Stimulated activated CD8-positive, alpha-beta memory T cell treated with anti-CD3 and anti-CD28 coated beads, Interleukin-4, amount 100 ng/mL, for 48 hours (primary cell): ENCODE data around the gene HS3ST3B1.

Source experiments
- DNase-seq: peaks from one replicate; pipeline ENCODE4 v3.0.0-alpha.2; 2020

Gene HS3ST3B1

DNA sequence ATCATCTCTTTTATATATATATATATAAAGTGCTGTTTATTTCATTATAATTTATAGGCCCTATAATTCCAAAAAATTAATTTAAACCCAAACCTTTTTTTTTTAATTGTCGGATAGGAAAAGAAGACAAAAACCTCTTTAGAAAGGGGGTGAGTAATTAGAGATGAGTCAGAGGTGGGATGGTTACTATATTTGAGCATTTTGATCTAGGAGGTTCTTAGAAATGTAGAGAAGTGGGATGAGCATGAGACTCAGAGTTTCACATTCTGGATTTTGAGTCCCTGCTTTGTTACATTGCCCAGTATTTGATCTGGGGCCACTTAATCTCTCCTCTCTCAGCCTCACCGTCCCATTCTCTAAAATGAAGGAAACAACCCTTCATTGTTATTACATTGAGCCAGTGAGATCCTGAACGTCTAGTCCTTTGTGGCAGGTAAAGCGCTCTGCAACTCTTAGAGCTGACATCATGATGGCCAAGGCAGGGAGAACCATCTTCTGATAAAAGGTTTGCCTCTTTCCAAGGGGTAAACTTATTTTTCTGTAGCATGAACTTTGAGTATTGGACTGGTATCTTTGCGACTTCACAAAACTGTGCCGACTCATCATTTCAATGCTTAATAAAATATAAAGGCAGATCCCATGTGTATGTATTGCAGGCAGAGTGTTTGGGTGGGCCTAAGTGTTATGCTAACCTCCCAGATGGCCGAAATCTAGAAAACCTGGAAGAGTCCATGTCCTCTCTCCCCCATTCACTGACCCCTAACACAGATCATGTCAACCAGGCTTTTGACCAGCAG is 21.3 kb downstream of the HS3ST3B1 start:
- no peak for DNase-seq

DNA sequence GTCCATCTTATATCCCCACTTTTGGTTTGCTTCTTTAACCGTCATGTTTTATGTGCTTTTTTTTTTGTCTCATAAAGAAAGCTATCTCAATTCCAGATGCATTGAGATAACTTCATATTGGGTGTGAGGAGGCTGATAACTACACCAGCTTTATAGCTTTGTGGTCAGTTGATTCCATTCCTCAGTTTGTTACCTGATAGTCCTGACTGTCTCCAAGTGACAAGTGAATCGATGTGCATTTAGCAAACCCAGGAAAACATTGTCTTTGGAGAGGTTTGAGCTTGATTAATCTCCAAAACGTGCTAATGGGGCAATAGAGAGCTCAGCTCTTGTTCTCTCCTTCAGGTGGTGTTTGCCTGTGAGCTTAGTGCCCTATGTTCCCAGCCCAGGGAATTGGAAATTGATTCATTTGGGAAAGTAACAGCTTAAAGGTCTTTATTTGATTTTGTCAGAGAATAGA is 22.7 kb downstream of the HS3ST3B1 start:
- no peak for DNase-seq

DNA sequence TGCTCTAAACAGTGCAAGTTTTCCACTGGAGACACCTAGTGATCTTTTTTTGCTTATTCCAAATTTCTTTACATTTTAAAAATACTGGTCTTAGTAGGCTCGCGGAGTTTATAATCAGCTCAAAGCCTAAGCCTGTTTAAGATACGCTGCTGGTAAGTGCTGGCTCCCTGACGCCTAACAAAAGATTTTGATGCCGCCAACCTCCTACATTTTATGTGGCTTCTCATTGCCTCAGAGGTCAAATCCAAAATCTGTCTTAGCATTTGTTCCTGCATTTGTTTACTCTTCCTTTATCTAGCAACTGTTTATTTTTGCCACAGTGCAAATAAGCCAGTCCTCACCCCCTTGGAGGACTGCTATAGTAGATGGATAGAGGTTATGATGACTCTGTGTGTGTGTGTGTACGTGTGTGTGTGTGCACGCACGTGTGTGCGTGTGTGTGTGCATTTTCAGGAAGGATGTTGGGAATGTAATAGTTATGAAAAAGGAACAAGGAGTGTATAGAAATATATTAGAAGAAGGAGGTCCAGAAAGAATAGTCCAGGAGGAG is 24.8 kb downstream of the HS3ST3B1 start:
- no peak for DNase-seq

GRCh38 chr17:14329900-14330491 is 29.1 kb downstream of the HS3ST3B1 start:
- no peak for DNase-seq

- DNase-seq, result no peak
Measured at GRCh38 chr17:14330492-14330962, 29.6 kb downstream of the HS3ST3B1 start.

DNA sequence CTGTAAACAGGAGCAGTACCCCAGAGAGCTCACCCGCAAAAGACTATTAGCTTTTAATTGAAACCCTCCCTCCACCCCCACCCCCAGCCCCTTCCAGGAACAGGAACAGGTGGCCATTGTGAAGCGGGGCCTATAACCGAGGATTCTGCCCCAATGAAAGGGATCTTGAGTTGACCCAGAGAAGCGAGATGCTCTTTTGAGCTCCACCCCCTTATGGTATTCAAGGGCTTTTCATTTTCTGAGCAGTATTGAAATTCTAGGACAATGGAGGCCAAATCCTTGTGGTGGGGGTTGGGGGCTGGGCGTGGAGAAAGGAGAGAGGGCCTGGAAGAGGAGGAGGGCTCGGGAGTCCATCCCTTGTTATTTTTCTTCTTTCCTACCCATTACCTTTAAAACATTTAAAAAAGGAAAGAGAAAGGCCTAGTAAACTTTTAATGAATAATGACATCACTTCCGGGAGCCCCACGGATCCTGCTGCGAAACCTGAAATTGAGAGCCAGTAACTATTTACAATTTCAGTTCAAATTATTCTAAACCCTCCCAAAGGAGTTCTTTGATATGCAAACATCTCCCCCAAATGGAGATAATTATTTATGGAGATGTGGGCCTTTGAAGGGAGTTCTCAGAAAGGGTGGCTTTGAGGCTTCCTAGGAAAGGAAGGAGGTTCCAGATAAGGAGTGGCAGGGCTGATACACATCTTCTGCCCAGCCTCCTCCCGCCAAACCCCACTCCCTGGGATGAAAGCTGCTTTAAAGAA is 30.5 kb downstream of the HS3ST3B1 start:
- DNase-seq, result no peak

- DNase-seq, result no peak
Measured at GRCh38 chr17:14331982-14332298, 31.1 kb downstream of the HS3ST3B1 start.

GRCh38 chr17:14332331-14332730 is 31.4 kb downstream of the HS3ST3B1 start:
- DNase-seq, result no peak

DNA sequence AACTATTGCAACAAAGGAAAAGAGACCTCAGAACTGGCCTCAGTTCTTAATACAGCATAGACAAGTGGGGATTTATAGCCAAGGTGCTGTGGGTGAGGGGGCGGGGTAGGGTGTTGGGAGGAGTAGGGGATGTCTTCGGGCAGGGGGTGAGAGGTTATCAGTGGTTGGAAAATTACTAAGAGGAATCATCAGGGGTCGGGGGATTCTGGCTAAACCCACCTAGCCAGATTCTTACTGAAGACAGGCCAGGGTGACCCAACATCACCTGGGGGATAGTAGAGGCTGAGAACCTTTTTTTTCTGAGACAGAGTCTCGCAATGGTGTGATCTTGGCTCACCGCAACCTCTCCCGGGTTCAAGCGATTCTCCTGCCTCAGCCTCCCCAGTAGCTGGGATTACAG is 32.6 kb downstream of the HS3ST3B1 start:
- DNase-seq, result no peak

GRCh38 chr17:14334276-14334840 is 33.5 kb downstream of the HS3ST3B1 start:
- DNase-seq, result no peak

GRCh38 chr17:14334919-14335318 is 34.0 kb downstream of the HS3ST3B1 start:
- DNase-seq, result no peak

- no peak for DNase-seq
Measured at GRCh38 chr17:14336418-14336817, 35.5 kb downstream of the HS3ST3B1 start.

GRCh38 chr17:14337596-14338079 is 36.8 kb downstream of the HS3ST3B1 start:
- DNase-seq, result peak; percentile 75

DNA sequence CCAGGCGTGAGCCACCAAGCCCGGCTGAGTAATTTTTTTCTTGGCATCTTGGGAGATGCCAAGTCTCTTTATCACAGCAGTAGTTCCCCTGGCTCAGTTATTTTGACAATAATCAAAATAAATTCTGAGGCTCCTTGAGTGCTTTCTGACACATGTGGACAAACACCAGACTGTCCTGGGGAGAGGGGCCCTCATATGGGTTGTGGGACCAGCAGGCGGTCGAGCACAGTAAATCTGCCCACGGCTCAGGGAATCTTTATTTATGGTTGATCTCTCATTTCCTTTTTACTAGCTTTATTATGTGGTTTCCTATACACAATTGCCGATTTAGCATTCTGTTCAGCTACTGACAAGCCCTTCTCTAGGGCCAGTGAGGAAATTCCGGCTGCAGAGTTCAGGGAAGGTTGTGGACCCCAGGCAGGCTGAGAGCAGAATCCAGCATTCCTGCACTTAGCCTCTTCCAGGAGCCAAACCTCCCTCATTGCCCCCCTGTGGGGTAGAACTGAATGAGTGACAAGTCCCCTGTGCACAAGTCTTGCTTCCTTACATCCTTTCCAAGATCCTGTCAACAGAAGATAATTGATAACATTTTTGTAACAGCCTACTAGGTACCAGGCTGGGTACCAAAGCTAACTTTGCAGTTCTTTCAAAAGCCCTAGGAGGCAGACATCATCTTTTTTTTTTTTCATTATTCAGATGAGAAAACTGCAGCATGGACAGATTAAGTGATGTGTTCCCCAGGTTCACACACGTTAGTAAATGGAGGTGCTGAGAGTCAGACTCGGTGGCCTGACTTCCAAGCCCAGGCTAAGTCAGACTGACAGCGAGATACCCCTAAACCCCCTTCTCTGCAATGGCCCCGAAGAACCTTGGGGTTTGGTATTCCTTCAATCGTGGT is 40.2 kb downstream of the HS3ST3B1 start:
- DNase-seq, result no peak

DNA sequence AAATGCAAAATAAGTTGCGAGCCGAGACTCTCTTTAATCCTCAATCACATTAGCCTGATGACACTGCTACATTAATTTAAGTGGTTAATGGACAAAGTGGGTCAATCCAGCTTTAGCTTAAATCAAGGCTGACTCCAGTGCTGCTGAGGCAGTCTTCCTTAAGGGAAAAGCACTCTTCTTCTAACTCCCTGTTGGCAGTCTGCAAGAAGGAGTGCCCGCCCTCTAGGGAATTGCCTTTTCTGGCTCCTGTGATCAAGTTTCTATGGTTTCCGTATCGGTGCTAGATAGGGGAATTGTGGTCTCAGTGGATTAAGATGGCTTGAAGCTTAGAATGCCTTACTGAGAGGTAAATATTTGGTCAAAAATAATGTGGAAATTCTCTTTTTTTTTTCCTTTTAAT is 41.0 kb downstream of the HS3ST3B1 start:
- DNase-seq, result no peak

- DNase-seq, result no peak
Measured at GRCh38 chr17:14346801-14347200, 45.9 kb downstream of the HS3ST3B1 start.

DNA sequence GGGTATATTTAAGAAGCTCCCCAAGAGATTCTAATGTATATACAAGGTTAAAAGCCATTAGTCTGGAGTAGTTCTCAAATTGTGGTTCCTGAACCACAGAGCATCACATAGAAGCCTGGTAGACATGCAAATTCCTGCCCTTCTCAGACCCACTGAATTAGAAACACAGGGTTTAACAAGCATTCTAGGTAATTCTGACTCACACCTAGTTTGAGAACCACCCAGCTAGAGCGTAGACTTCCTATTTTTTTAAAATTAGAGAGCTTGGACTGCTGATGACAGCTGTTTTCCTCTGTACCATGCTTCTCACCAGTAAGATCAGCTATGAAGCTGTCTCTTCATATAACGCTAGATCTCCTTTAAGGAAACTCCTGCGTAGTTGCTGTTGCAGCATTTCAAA is 50.6 kb downstream of the HS3ST3B1 start:
- no peak for DNase-seq

- DNase-seq, result no peak
Measured at GRCh38 chr17:14352136-14352535, 51.3 kb downstream of the HS3ST3B1 start.

GRCh38 chr17:14353861-14354474 is 53.1 kb downstream of the HS3ST3B1 start:
- no peak for DNase-seq

- DNase-seq, result no peak
Measured at GRCh38 chr17:14354807-14355206, 53.9 kb downstream of the HS3ST3B1 start.

- no peak for DNase-seq
Measured at GRCh38 chr17:14355556-14355955, 54.7 kb downstream of the HS3ST3B1 start.
